OCI-LY1 (cell line): Measurements from ENCODE around the gene KCNF1.

Source experiments
- EZH2 ChIP-seq: fragments of 200-600 bp; sonication (generic), shearing (Covaris generic); IDR thresholded peaks from 2 replicates; pipeline ENCODE4 v1.8.0; 2017; ENCODE audit warnings: borderline replicate concordance, mixed run types, mild to moderate bottlenecking, antibody characterized with exemption, low read length, moderate library complexity, mixed read lengths
- TF ChIP-seq, protein P1 (sequence below): fragments of 200-600 bp; sonication (generic), shearing (Covaris generic); IDR thresholded peaks from 2 replicates; pipeline ENCODE4 v1.5.1; 2017; ENCODE audit warnings: mild to moderate bottlenecking, antibody characterized with exemption, low read length, moderate library complexity, mixed read lengths

DNA sequence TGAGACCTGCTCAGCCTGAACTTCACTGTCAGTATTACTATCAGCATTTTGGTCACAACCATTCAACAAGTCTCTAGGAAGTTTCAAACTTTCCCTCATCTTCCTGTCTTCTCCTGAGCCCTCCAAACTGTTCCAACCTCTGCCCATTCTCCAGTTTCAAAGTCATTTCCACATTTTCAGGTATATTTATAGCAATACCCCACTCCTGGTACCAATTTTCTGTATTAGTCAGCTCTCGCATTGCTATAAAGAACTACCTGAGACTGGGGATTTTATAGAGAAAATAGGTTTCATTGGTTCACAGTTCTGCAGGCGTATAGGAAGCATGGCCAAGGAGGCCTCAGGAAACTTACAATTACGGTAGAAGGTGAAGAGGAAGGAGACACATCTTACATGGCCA, 27.3 kb downstream of the KCNF1 start:
- TF ChIP-seq, protein P1, sequence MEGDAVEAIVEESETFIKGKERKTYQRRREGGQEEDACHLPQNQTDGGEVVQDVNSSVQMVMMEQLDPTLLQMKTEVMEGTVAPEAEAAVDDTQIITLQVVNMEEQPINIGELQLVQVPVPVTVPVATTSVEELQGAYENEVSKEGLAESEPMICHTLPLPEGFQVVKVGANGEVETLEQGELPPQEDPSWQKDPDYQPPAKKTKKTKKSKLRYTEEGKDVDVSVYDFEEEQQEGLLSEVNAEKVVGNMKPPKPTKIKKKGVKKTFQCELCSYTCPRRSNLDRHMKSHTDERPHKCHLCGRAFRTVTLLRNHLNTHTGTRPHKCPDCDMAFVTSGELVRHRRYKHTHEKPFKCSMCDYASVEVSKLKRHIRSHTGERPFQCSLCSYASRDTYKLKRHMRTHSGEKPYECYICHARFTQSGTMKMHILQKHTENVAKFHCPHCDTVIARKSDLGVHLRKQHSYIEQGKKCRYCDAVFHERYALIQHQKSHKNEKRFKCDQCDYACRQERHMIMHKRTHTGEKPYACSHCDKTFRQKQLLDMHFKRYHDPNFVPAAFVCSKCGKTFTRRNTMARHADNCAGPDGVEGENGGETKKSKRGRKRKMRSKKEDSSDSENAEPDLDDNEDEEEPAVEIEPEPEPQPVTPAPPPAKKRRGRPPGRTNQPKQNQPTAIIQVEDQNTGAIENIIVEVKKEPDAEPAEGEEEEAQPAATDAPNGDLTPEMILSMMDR: no peak
- TF ChIP-seq EZH2: no peak
